ES-I3 (cell line): Measurements from ENCODE around the gene ECI1.

Experiments
- H3K36me3 ChIP-seq: 2 replicates; pipeline ENCODE4 v1.6.1; 2013; ENCODE audit warnings: mild to moderate bottlenecking, low read length, control low read depth, moderate library complexity; ENCODE audit not compliant: insufficient read depth
- H3K4me1 ChIP-seq: 2 replicates; pipeline ENCODE4 v1.6.1; 2013; ENCODE audit warnings: mild to moderate bottlenecking, control low read depth, low read length; ENCODE audit not compliant: insufficient read depth
- H3K9ac ChIP-seq: 2 replicates; pipeline ENCODE4 v1.6.1; 2013; ENCODE audit warnings: low read depth, mild to moderate bottlenecking, low read length, moderate library complexity
- H3K9me3 ChIP-seq: 2 replicates; pipeline ENCODE4 v1.6.1; 2013; ENCODE audit warnings: mild to moderate bottlenecking, low read length, moderate library complexity; ENCODE audit not compliant: control insufficient read depth, insufficient read depth

Gene ECI1

GRCh38 chr16:2284797-2285576 is 33.6 kb upstream of the ECI1 start:
- no peak overlapping the region for H3K9ac ChIP-seq
- H3K4me1 ChIP-seq, result no peaks in the 10 kb centered on the region
- no peaks in the 10 kb centered on the region for H3K36me3 ChIP-seq
- no peaks in the 10 kb centered on the region for H3K9me3 ChIP-seq

GRCh38 chr16:2284001-2284770 is 32.8 kb upstream of the ECI1 start:
- no peaks in the 10 kb centered on the region for H3K4me1 ChIP-seq

GRCh38 chr16:2282866-2283555 is 31.6 kb upstream of the ECI1 start:
- Histone ChIP-seq H3K9ac (no peak overlapping the region), H3K36me3 (no peaks in the 10 kb centered on the region)

More at GRCh38 chr16:2284001-2284770, 32.8 kb upstream of the ECI1 start:
- H3K9ac ChIP-seq, result no peak overlapping the region
- H3K36me3 ChIP-seq, result no peaks in the 10 kb centered on the region
- no peaks in the 10 kb centered on the region for H3K9me3 ChIP-seq

GRCh38 chr16:2282262-2282661 is 30.9 kb upstream of the ECI1 start:
- no peaks in the 10 kb centered on the region for H3K4me1 ChIP-seq
- H3K36me3 ChIP-seq, result no peaks in the 10 kb centered on the region
- no peaks in the 10 kb centered on the region for H3K9me3 ChIP-seq
- no peak overlapping the region for H3K9ac ChIP-seq

More at GRCh38 chr16:2282866-2283555, 31.6 kb upstream of the ECI1 start:
- Histone ChIP-seq H3K9me3 (no peaks in the 10 kb centered on the region), H3K4me1 (no peaks in the 10 kb centered on the region)

- no peaks in the 10 kb centered on the region for H3K36me3 ChIP-seq
- no peaks in the 10 kb centered on the region for H3K4me1 ChIP-seq
- no peaks in the 10 kb centered on the region for H3K9me3 ChIP-seq
- H3K9ac ChIP-seq, result no peak overlapping the region
Measured at GRCh38 chr16:2280981-2281542, 29.7 kb upstream of the ECI1 start.

- no peaks in the 10 kb centered on the region for H3K9me3 ChIP-seq
- no peak overlapping the region for H3K9ac ChIP-seq
- H3K36me3 ChIP-seq, result no peaks in the 10 kb centered on the region
- H3K4me1 ChIP-seq, result no peaks in the 10 kb centered on the region
Measured at GRCh38 chr16:2280461-2280860, 29.1 kb upstream of the ECI1 start.

- Histone ChIP-seq H3K9ac (no peak overlapping the region), H3K9me3 (no peaks in the 10 kb centered on the region), H3K36me3 (no peaks in the 10 kb centered on the region), H3K4me1 (no peaks in the 10 kb centered on the region)
Measured at GRCh38 chr16:2278956-2279800, 27.8 kb upstream of the ECI1 start.

- Histone ChIP-seq H3K4me1 (no peaks in the 10 kb centered on the region), H3K36me3 (no peaks in the 10 kb centered on the region), H3K9me3 (no peaks in the 10 kb centered on the region), H3K9ac (no peak overlapping the region)
Measured at GRCh38 chr16:2278272-2278608, 26.9 kb upstream of the ECI1 start.

GRCh38 chr16:2277466-2278271 is 26.3 kb upstream of the ECI1 start:
- no peak overlapping the region for H3K9ac ChIP-seq
- H3K9me3 ChIP-seq, result no peaks in the 10 kb centered on the region
- H3K4me1 ChIP-seq, result no peaks in the 10 kb centered on the region
- no peaks in the 10 kb centered on the region for H3K36me3 ChIP-seq

- no peaks in the 10 kb centered on the region for H3K4me1 ChIP-seq
- no peak overlapping the region for H3K9ac ChIP-seq
- no peaks in the 10 kb centered on the region for H3K9me3 ChIP-seq
- no peaks in the 10 kb centered on the region for H3K36me3 ChIP-seq
Measured at GRCh38 chr16:2276368-2277195, 25.2 kb upstream of the ECI1 start.

GRCh38 chr16:2275476-2276367 is 24.3 kb upstream of the ECI1 start:
- no peaks in the 10 kb centered on the region for H3K9me3 ChIP-seq
- no peak overlapping the region for H3K9ac ChIP-seq
- no peaks in the 10 kb centered on the region for H3K4me1 ChIP-seq
- no peaks in the 10 kb centered on the region for H3K36me3 ChIP-seq

- Histone ChIP-seq H3K4me1 (peaks cover 3% of the 10 kb centered on the region; the same call in 1 of the 2 replicates), H3K36me3 (no peaks in the 10 kb centered on the region), H3K9me3 (no peaks in the 10 kb centered on the region), H3K9ac (no peak overlapping the region)
Measured at GRCh38 chr16:2273931-2274330, 22.5 kb upstream of the ECI1 start.
